Muscle of leg (tissue), 11 donors: Measurements from ENCODE around the gene SLC4A1AP. TPM values are rescaled to one million over a fixed set of nuclear protein-coding genes. Genes with fewer than 3 reads are reported as not detected.
"Not testable (repeated sequence)": the region's sequence is repeated elsewhere in the genome, so short reads cannot be mapped to it uniquely, and the experiment has no call there.

Source experiments
- DNase-seq: peaks from one replicate; pipeline ENCODE4 v3.0.0; 2013
- H3K27ac ChIP-seq: one replicate; pipeline ENCODE4 v1.5.1; 2013; ENCODE audit warnings: mild to moderate bottlenecking, low read length, control low read depth
- H3K27me3 ChIP-seq: one replicate; pipeline ENCODE4 v1.6.1; 2013; ENCODE audit warnings: low read length; ENCODE audit not compliant: control insufficient read depth, insufficient read depth
- H3K36me3 ChIP-seq: one replicate; pipeline ENCODE4 v1.6.1; 2013; ENCODE audit warnings: low read length; ENCODE audit not compliant: control insufficient read depth, insufficient read depth
- H3K4me1 ChIP-seq: one replicate; pipeline ENCODE4 v1.6.1; 2013; ENCODE audit warnings: low read length; ENCODE audit not compliant: control insufficient read depth, insufficient read depth
- H3K4me3 ChIP-seq: one replicate; pipeline ENCODE4 v1.5.1; 2013; ENCODE audit warnings: low read length, control low read depth
- H3K9me3 ChIP-seq: replicated peaks from 2 replicates; pipeline ENCODE4 v1.6.1; 2013; ENCODE audit warnings: low read depth, low read length; ENCODE audit not compliant: control insufficient read depth
- WGBS: methylation state at CpG from one replicate; pipeline ENCODE4 v1.1.5; 2013; ENCODE audit warnings: missing lambda C conversion rate; ENCODE audit not compliant: insufficient coverage; 5-methylcytosine and 5-hydroxymethylcytosine counted together
- polyA plus RNA-seq, 8 donors: library from polyadenylated mRNA; unstranded; fragments of 120-200 nt; gene quantifications; one replicate each; pipeline versions ENCODE4 v1.2.1 to v1.2.3, GENCODE V29; 2013; ENCODE audit warnings: inconsistent platforms in 1 of 8, low replicate concordance in 1 of 8; ENCODE audit not compliant: insufficient read length in 8 of 8, insufficient read depth in 1 of 8
- total RNA-seq: library from RNA; stranded (reverse); fragments of 120-200 nt; gene quantifications from one replicate; pipeline ENCODE4 v1.2.4, GENCODE V29; 2013

SLC4A1AP gene
- total and polyA plus RNA-seq, 9 donors, result 22.9 to 25.3 (median 23.8) TPM

DNA sequence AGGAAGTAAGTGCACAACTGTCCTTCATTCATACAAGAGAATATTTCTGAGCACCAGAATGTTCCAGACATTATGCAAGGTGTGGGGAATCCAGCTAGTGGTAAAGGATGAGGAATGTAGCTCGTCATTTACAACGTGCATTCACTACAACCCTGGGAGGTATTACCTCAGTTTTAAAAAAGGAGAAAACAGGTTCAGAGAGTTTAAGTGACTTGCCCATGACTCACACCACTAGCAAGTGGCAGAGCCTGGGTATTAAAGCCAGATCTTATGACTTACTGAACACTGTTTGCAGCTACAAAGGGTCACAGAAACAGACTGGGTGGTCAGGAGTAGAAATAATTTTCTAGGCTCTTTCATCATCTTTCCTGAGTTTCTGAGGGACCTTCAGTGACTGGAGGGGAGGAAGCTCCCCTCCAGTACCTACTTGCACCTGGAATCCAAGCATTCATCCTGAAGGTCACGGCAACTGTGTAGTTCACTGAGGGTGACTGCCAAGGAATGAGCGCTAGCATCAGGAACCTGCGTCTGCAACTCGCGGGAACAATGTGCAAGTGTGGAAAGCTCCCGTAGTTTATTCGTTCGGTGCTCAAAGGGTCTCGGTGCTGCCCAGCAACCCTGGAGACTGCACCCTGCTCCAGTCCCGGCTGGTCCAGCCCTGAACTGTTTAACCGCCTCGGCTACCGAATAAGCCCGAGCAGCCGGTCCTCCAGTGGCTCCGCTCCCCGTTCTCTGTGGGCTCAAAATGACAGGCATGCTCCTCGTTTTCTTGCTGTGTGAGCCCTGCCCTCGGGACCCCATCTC, 35.5 kb upstream of the SLC4A1AP start:
- H3K27me3 ChIP-seq, result no peaks in the 10 kb centered on the region
- H3K4me3 ChIP-seq, result peak overlapping the region; percentile 83
- no peaks in the 10 kb centered on the region for H3K9me3 ChIP-seq
- peaks cover 8% of the 10 kb centered on the region for H3K4me1 ChIP-seq
- under 1% methylated on average over 16 of the region's 21 CpGs for WGBS
- H3K36me3 ChIP-seq, result peaks cover 25% of the 10 kb centered on the region
- DNase-seq, result peak; percentile 7
- peak overlapping the region; percentile 23 for H3K27ac ChIP-seq

DNA sequence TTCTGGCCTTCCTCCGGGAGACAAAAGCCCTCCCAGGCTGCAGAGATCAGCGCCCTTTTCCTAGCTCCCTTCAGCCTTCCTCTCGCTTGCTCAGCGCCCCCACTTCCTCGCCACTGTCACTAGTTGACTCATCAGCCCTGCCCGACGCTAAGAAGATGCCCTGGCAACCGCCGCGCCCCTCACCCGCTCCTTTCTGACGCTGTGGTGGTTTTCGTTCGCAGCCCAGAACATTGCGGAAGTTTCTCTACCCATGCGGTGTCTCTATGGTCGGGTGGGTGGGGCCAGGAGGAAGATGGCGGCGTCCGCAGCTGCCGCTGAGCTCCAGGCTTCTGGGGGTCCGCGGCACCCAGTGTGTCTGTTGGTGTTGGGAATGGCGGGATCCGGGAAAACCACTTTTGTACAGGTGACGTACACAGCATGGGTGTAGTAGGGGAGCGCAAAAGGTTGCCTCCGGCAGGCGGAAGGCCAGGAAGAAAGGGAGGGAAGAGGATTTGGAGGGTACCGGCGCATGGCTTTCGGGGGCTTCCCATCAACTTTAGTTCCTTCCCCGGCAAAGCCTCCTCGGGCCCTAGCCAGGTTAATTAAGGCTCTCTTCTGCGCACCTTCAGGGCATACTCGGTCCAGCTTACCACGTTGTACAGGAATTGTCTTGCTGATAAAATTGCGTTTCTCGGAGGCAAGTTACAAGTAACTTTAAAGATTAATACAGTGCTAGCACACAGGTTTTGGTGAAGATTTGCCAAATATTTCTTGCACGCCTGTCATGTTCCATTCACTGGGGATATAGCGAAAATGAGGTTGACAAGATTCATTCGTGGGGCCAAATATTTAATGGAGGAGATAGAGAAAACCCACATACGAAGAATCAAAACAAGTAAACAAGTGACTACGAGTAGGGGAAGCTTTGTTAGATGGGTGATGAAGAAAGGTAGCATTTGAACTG, 34.7 kb upstream of the SLC4A1AP start, which contains the start of the genes CCDC121 and GPN1:
Gene CCDC121, minus strand, starts transcription at position 246 of the 943 bp plus-strand sequence. CDS start 1,213 bp downstream, outside the sequence.
Gene GPN1, plus strand, starts transcription at position 284 of the 943 bp plus-strand sequence. Its CDS starts 9 bp downstream, at position 293.
- Histone ChIP-seq H3K27me3 (no peaks in the 10 kb centered on the region), H3K4me3 (peak within 1 kb of the TSS; percentile 83), H3K27ac (peak within 1 kb of the TSS; percentile 23), H3K9me3 (no peaks in the 10 kb centered on the region), H3K36me3 (peaks cover 18% of the 10 kb centered on the region), H3K4me1 (peaks cover 8% of the 10 kb centered on the region)
- under 1% methylated on average over 28 of the region's 44 CpGs for WGBS
- peak; percentile 92 for DNase-seq

DNA sequence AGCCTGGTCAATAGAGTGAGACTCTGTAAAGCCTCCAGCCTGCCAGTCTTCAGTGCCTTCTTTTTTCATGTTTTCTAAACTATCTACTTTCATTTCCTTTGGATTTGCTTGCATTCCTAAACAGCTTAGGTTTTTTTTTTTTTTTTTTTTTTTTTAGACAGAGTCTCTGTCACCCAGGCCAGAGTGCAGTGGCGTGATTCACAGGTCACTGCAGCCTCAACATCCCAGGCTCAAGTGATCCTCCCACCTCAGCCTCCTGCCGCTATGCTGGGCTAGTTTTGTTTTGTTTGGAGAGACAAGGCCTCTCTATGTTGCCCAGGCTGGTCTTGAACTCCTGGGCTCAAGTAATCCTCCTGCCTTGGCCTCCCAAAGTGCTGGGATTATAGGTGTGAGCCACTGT, 33.4 kb upstream of the SLC4A1AP start:
- not testable (repeated sequence) for H3K27ac ChIP-seq, DNase-seq, H3K4me3 ChIP-seq, H3K4me1 ChIP-seq, H3K27me3 ChIP-seq, H3K9me3 ChIP-seq
- peaks cover 24% of the 10 kb centered on the region for H3K36me3 ChIP-seq
- no CpG with 5 or more reads among the region's 2 CpGs for WGBS

DNA sequence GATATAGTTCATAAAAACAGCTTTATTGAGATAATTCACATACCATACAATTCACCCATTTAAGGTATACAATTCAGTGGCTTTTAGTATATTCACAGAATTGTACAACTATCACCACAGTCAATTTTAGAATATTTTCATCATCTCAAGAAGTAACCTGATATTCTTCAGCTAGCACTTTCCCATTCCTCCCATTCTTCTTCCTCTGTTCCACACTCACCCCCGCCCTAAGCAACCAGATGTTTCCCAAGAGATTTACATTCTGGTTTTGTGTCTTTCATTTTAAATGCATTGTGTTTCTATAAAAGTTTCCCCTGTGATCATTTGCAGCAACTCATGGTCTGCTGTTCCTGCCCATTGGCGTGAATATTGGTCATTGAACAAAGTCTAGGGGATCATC, 29.4 kb upstream of the SLC4A1AP start:
- DNase-seq, result no peak
- peaks cover 45% of the 10 kb centered on the region for H3K36me3 ChIP-seq
- no peak overlapping the region for H3K27ac ChIP-seq
- H3K27me3 ChIP-seq, result no peaks in the 10 kb centered on the region
- no peak overlapping the region for H3K4me3 ChIP-seq
- peaks cover 3% of the 10 kb centered on the region for H3K4me1 ChIP-seq
- 100% methylated on average over 1 of the region's 2 CpGs for WGBS
- no peaks in the 10 kb centered on the region for H3K9me3 ChIP-seq

DNA sequence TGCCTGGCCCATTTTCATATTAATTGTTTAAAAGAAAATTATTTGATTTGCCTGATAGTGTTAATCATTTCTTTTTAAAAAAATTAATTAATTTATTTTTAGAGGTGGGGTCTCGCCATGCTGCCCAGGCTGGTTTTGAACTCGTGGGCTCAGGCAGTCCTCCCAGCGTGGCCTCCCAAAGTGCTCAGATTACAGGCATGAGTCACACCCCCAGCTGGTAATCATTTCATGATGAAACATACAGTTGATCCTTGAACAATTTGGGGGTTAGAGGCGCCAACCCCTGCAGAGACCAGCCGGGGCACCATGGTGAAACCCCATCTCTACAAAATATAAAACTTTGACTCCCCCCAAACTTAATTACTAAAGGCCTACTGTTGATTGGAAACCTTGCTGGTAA, 26.9 kb upstream of the SLC4A1AP start:
- Histone ChIP-seq H3K27me3 (no peaks in the 10 kb centered on the region), H3K36me3 (peaks cover 47% of the 10 kb centered on the region)
- 53% methylated on average over 2 of the region's 5 CpGs for WGBS

DNA sequence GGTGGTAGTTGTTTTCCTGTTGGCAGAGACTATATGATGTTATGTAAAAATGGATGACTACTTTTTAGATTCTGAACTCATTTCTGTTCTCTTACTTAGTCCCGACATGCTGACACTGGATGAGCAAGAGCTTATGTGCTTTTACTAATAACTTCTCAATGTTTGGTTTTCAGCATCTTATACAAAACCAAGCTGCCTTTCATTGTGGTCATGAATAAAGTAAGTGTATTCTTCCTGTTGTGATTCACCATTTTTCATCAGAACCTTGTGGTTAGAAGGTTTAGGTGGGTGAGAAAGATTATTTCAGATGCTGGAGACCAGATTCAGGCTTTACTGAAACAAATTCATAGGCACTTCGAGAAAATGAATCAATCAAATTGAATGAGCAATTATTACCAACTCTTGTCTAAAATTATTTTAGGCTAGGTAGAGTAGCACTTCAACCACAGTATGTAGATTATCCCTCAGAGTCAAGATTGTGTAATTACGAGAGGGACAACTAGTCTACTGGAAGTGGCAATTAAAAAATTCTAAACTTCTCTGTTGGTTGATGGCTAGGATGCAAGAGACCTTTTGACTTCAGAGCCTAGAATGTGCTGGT, 25.6 kb upstream of the SLC4A1AP start:
- Histone ChIP-seq H3K4me1 (no peaks in the 10 kb centered on the region), H3K9me3 (no peaks in the 10 kb centered on the region), H3K27me3 (no peaks in the 10 kb centered on the region), H3K4me3 (no peak overlapping the region), H3K27ac (no peak overlapping the region), H3K36me3 (peaks cover 50% of the 10 kb centered on the region)
- no peak for DNase-seq
- WGBS, result no CpG with 5 or more reads among the region's 3 CpGs

More for the DNA sequence above, 26.9 kb upstream of the SLC4A1AP start:
- DNase-seq, result no peak
- Histone ChIP-seq H3K27ac (no peak overlapping the region), H3K4me3 (no peak overlapping the region), H3K9me3 (no peaks in the 10 kb centered on the region), H3K4me1 (no peaks in the 10 kb centered on the region)

DNA sequence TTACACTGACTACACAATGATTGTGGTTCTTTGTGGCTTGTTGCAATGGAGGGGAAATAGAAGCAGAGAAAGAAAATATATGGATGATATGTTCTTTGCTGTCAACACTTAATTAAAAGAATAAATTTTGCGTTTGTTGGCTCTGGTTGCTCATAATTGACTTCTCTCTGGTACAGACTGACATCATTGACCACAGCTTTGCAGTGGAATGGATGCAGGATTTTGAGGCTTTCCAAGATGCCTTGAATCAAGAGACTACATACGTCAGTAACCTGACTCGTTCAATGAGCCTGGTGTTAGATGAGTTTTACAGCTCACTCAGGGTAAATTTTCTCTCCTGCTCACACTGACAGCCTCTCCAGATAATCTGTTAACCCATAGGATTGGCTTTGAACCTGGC, 25.0 kb upstream of the SLC4A1AP start:
- Histone ChIP-seq H3K4me3 (no peak overlapping the region), H3K27ac (no peak overlapping the region), H3K36me3 (peaks cover 51% of the 10 kb centered on the region), H3K27me3 (no peaks in the 10 kb centered on the region), H3K9me3 (no peaks in the 10 kb centered on the region), H3K4me1 (no peaks in the 10 kb centered on the region)
- no peak for DNase-seq
- no CpG with 5 or more reads among the region's 3 CpGs for WGBS

DNA sequence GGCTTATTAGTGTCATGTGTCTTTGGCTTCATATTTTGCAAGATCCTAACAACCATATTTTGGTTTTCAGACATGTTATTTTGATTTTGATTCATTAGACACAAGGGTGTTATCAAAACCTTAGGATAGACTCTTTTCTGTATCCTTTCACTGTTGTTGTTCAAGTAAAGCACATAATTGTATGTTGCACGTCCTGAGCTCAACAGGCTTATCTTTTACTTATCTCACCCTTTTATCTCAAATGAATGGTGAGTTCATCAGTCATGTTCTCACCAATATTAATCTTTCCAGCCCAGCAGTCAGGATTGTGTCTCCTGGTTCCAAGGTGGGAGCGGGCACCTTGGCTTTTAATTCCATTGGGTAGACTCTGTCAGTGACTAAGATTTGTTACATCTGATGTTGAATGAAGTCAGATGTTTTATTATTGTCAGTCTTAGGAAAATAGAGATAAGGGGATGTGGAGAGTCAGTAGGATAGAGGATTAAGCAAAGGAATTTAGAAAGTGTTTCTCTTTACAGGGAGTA, 22.9 kb upstream of the SLC4A1AP start:
- H3K4me3 ChIP-seq, result no peak overlapping the region
- H3K36me3 ChIP-seq, result peaks cover 44% of the 10 kb centered on the region
- H3K9me3 ChIP-seq, result no peaks in the 10 kb centered on the region
- DNase-seq, result no peak
- H3K27me3 ChIP-seq, result no peaks in the 10 kb centered on the region
- H3K4me1 ChIP-seq, result no peaks in the 10 kb centered on the region
- H3K27ac ChIP-seq, result no peak overlapping the region
- WGBS, result 100% methylated on average over 1 of the region's 2 CpGs

DNA sequence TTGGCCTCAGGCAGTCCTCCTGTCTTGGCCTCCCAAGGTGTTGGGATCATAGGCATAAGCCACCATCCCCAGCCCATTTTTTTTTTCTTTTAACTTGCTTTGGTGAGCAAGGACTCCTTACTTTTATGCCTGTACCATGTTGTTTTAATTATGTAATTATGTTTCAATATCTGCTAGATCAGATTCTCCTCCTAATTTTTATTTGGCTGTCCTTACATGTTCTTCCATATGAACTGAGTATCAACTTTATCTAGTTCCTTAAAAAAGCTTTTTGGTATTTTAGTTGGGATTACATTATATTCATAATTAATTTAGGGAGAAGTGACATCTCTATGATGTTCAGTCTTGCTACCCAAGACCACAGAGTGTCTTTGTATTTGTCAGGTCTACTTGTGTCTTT, 18.5 kb upstream of the SLC4A1AP start:
- Histone ChIP-seq H3K27ac (no peak overlapping the region), H3K4me1 (no peaks in the 10 kb centered on the region), H3K36me3 (peaks cover 39% of the 10 kb centered on the region), H3K9me3 (no peaks in the 10 kb centered on the region), H3K27me3 (no peaks in the 10 kb centered on the region), H3K4me3 (no peak overlapping the region)
- no peak for DNase-seq
